ENCODE results near the gene LIPC.

The LIPC gene

GRCh38 chr15:58571491-58571890 is 139.7 kb downstream of the LIPC start:
- TF ChIP-seq CTCF (conservative IDR thresholded peaks at IDR 0.05; ENCODE audit: control insufficient read depth, insufficient read depth, low read depth, low read length): no peak
- H3K4me3 ChIP-seq (ENCODE audit: control insufficient read depth, low read depth, low read length): no peak overlapping the region
- no peak for DNase-seq (ENCODE audit: low read depth)

- TF ChIP-seq CTCF (conservative IDR thresholded peaks at IDR 0.05; ENCODE audit: control insufficient read depth, insufficient read depth, low read depth, low read length): no peak
- H3K4me3 ChIP-seq (ENCODE audit: control insufficient read depth, low read depth, low read length): no peak overlapping the region
- no peak for DNase-seq (ENCODE audit: low read depth)
Observed at GRCh38 chr15:58572521-58572920, 140.7 kb downstream of the LIPC start.

- DNase-seq (ENCODE audit: low read depth): no peak
- H3K4me3 ChIP-seq (ENCODE audit: control insufficient read depth, low read depth, low read length): no peak overlapping the region
- no peak for TF ChIP-seq CTCF (conservative IDR thresholded peaks at IDR 0.05; ENCODE audit: control insufficient read depth, insufficient read depth, low read depth, low read length)
Observed at GRCh38 chr15:58573270-58573669, 141.5 kb downstream of the LIPC start.

- TF ChIP-seq CTCF (conservative IDR thresholded peaks at IDR 0.05; ENCODE audit: control insufficient read depth, insufficient read depth, low read depth, low read length): no peak
- no peak for DNase-seq (ENCODE audit: low read depth)
- H3K4me3 ChIP-seq (ENCODE audit: control insufficient read depth, low read depth, low read length): no peak overlapping the region
Observed at GRCh38 chr15:58574631-58575030, 142.8 kb downstream of the LIPC start.

GRCh38 chr15:58575045-58575786 is 143.4 kb downstream of the LIPC start:
- H3K4me3 ChIP-seq (ENCODE audit: control insufficient read depth, low read depth, low read length): no peak overlapping the region
- DNase-seq (ENCODE audit: low read depth): no peak
- no peak for TF ChIP-seq CTCF (conservative IDR thresholded peaks at IDR 0.05; ENCODE audit: control insufficient read depth, insufficient read depth, low read depth, low read length)

- H3K4me3 ChIP-seq (ENCODE audit: control insufficient read depth, low read depth, low read length): no peak overlapping the region
- no peak for TF ChIP-seq CTCF (conservative IDR thresholded peaks at IDR 0.05; ENCODE audit: control insufficient read depth, insufficient read depth, low read depth, low read length)
- DNase-seq (ENCODE audit: low read depth): no peak
Observed at GRCh38 chr15:58576657-58577056, 144.9 kb downstream of the LIPC start.

Measured in fibroblast of mammary gland (primary cell).